A673 (cell line): ENCODE results near the gene ZFHX2.

Experiments
- EZH2 ChIP-seq: fragments of 200-600 bp; sonication (generic); IDR thresholded peaks from 2 replicates; pipeline ENCODE4 v1.6.1; 2017; ENCODE audit warnings: borderline replicate concordance, low read depth, mild to moderate bottlenecking, mixed read lengths, antibody characterized with exemption, low read length; ENCODE audit not compliant: poor library complexity, severe bottlenecking
- TF ChIP-seq, protein P1 (sequence below): fragments of 300-800, 200-600 bp; sonication (generic); conservative IDR thresholded peaks from 2 replicates; pipeline ENCODE4 v1.5.1; 2017; ENCODE audit warnings: low read depth, mild to moderate bottlenecking, antibody characterized with exemption, low read length, moderate library complexity, mixed read lengths

DNA sequence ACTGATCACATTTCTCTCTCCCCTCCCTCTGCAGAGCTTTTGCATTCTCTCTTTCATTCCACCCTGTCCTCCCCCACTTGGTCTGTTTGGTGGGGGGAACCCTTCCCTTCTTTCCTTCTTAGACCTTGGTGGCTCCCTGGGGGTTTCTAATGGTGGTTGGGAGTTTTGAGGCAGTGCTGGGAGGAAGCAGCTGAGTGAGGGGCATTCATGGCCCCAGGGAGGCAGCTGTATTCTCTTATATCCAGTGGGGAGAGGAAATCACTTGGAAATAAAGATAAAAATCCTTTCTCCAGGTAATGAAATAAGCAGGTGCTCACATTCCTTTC, 68.8 kb downstream of the ZFHX2 start:
- TF ChIP-seq, protein P1, sequence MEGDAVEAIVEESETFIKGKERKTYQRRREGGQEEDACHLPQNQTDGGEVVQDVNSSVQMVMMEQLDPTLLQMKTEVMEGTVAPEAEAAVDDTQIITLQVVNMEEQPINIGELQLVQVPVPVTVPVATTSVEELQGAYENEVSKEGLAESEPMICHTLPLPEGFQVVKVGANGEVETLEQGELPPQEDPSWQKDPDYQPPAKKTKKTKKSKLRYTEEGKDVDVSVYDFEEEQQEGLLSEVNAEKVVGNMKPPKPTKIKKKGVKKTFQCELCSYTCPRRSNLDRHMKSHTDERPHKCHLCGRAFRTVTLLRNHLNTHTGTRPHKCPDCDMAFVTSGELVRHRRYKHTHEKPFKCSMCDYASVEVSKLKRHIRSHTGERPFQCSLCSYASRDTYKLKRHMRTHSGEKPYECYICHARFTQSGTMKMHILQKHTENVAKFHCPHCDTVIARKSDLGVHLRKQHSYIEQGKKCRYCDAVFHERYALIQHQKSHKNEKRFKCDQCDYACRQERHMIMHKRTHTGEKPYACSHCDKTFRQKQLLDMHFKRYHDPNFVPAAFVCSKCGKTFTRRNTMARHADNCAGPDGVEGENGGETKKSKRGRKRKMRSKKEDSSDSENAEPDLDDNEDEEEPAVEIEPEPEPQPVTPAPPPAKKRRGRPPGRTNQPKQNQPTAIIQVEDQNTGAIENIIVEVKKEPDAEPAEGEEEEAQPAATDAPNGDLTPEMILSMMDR: no peak
- no peak for TF ChIP-seq EZH2
